22Rv1 (cell line): Measurements from ENCODE around the gene SLC6A1.

Source experiments
- H3K27ac ChIP-seq: fragments of 450-650 bp; 2 replicates; pipeline ENCODE4 v1.5.1; 2017
- ZFX ChIP-seq: fragments of 450-650 bp; IDR thresholded peaks from 2 replicates; pipeline ENCODE4 v1.6.1; 2017; ENCODE audit warnings: antibody characterized with exemption, borderline replicate concordance
- TF ChIP-seq, protein P1 (sequence below): fragments of 450-650 bp; IDR thresholded peaks from 2 replicates; pipeline ENCODE4 v1.5.1; 2017; ENCODE audit warnings: mild to moderate bottlenecking

SLC6A1 gene

DNA sequence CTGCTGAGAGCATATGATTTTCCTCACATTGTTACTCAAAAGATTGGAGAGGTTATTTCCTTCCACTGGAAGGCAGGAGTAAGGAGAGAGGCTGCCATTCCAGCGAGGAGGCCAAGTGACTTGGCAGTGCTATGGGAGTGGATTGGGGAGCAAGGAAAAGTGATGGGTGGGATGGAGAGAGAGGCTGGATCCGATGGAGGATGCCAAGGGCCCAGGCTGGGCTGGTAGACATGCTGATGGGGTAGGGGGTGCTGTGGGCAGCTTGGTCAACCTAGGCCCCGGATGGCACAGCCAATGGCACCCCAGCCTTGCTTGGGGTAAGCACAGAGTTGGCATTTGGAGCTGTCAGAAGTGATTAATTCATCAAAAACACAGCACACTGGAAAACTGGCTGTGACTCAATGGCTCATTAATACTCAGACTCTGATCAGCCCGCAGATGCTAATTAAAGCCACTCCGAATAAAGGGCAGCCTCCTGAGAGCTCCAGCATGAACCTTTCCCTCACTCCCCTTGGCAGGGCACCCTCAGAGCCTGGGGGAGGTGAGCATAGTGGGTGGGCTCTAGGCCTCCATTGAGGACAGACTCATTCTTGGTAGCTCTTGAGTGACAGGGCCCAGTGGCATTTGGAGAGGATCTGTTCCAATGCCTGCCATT is 22.1 kb upstream of the SLC6A1 start:
- no peak overlapping the region for H3K27ac ChIP-seq
- TF ChIP-seq ZFX, result no peak
- TF ChIP-seq, protein P1, sequence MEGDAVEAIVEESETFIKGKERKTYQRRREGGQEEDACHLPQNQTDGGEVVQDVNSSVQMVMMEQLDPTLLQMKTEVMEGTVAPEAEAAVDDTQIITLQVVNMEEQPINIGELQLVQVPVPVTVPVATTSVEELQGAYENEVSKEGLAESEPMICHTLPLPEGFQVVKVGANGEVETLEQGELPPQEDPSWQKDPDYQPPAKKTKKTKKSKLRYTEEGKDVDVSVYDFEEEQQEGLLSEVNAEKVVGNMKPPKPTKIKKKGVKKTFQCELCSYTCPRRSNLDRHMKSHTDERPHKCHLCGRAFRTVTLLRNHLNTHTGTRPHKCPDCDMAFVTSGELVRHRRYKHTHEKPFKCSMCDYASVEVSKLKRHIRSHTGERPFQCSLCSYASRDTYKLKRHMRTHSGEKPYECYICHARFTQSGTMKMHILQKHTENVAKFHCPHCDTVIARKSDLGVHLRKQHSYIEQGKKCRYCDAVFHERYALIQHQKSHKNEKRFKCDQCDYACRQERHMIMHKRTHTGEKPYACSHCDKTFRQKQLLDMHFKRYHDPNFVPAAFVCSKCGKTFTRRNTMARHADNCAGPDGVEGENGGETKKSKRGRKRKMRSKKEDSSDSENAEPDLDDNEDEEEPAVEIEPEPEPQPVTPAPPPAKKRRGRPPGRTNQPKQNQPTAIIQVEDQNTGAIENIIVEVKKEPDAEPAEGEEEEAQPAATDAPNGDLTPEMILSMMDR, result no peak

DNA sequence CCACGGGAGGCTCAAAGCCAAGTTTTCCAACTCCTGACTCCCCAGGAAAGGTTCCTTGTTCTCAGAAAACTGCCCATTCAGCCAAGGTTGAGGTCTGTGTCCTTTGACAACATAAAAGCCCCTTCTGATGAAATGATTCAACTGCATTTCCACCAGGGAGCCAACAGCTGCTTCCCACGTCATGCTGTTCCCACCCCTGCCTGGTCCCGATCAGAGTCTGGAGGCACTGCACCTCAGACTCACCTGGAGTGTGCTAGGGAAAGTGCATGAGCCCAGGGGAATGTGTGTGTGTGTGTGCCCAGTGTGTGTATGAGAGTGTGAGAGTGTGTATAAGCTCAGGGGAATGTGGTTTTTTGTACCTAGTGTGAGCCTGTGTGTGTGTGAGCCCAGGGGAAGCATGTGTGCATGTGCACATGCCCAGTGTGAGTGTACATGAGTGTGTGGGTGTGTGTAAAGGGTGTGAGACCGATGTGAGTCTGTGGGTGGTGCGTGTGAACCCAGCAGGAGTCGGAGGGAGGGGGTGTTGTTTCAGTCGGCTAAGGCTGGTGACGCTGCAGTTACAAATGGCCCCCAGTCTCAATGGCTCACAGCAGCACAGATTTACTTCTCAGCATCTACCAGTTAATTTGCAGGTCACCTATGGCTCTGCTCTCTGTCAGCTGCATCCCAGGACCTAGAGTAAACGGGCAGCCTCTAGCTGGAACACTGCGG is 20.3 kb upstream of the SLC6A1 start:
- H3K27ac ChIP-seq, result no peak overlapping the region
- TF ChIP-seq, protein P1, result no peak
- TF ChIP-seq ZFX, result no peak

DNA sequence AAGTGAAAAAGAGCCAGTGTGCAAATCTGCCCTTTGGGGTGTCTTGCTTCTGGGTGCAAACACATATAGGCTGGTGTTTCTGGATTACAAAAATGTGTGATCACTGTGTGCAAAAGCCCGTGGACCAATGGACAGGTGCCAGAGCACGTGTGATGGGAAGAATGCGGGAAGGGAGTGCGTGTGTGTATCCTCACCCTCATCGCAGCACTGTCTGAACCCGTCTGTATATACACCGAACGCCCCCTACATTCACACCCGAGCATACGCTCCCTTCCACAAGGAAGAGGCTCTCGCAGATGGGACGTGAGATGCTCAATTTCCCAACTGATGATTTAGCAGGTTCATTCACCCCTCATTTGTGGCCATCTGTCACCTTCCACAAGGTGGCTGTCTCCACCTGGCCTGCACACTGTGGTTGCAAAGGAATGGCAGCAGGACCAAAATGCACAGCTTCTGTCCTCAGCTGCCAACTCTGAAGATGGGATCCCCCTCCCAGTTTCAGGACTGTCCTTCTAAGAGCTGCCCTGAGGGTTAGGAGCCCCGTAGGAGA is 19.4 kb upstream of the SLC6A1 start:
- TF ChIP-seq ZFX, result no peak
- no peak overlapping the region for H3K27ac ChIP-seq

DNA sequence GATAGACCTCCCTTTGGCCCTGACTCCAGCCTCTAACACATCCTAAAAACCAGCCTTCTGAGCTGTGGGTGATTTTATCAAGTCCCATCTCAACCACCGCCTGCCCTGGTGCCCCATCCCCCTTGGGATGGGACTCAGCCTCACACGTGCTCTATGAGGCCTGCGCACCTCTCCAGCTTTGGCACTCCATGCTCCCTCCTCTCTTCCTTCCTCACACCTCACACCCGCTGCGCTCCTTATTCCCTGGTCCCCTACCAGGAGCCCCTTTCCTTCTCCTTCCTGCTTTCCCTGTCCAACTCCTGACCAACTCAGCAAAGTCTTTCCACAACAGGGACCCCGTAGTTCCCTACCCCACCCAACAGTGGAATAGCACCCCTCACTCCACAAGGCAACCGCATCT is 18.4 kb upstream of the SLC6A1 start:
- no peak overlapping the region for H3K27ac ChIP-seq
- TF ChIP-seq, protein P1, result no peak
- no peak for TF ChIP-seq ZFX

DNA sequence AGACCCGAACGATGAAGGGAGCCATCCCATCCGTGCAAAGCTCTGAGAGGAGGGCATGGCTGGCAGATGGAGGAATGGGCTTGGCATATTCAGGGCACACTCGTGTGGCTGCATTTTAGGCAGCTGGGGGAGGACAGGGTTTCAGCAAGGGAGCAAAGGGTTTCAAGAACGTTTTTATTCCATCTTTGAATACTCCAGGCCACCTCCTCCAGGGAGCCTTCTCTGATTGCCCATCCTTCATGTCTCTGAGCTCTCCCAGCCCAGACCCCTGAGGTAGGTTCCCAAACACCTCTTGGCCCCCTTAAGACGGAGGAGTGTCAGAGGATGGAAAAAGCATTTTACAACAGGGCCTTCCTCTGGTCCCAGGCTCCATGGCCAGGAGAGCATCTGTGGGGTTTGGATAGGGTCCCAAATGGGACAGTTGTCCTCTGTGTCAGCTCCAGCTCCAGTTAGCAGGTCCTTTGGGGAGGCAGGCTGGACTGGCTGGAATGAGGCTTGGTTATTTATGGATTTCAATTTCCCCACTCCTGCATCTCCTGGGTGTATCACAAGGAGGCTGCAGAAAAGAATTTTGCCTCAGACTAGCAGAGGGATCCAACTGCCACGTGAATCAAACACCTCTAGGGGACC is 17.7 kb upstream of the SLC6A1 start:
- no peak overlapping the region for H3K27ac ChIP-seq
- TF ChIP-seq, protein P1, result no peak
- no peak for TF ChIP-seq ZFX

DNA sequence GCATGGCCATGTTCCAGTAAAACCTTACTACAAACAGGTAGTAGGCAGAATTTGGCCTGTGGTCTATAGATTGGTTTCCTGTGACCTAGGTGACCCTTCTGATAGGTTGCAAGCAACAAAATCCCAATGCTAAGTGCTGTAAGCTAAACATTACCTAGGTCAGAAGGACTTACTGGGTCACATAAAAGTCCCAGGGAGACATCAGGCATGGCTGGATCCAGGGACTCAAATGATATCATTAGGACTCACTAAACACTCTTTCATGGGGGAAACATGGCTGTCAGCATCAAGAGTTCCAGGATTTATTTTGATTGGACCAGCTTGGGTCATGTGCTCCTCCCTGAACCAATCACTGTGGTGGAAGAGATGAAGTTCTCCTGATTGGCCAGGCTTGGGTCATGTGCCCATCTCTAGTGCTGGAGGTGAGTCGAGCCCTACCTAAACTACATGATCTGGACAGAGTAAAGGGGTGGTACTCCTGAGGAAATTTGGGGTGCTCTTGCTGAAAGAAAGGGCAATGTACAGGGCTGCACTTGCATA is 16.8 kb upstream of the SLC6A1 start:
- TF ChIP-seq, protein P1, result no peak
- no peak for TF ChIP-seq ZFX
- no peak overlapping the region for H3K27ac ChIP-seq

DNA sequence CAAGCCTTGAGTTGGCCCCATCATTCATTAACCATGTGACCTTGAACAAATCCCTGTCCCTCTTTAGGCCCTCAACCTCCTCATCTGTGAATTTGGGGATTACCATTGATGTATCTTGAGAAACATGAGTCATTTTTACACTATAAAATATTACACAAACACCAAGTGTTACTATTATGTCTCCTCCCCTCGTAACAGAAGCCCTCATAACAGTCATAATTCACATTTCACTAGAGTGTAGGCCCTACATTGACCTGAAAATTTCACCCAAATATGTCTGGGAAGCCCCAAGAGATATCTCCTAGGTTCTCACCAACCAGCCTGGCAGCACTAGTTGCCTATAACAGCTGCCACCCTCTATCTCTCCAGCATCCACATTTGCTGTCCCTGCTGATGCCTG is 15.8 kb upstream of the SLC6A1 start:
- TF ChIP-seq, protein P1, result no peak
- no peak for TF ChIP-seq ZFX
- H3K27ac ChIP-seq, result no peak overlapping the region
